Measurements from ENCODE around the gene ATXN8OS. TPM values are rescaled to one million over a fixed set of nuclear protein-coding genes. Genes with fewer than 3 reads are reported as not detected.
"Not testable (repeated sequence)": the region's sequence is repeated elsewhere in the genome, so short reads cannot be mapped to it uniquely, and the experiment has no call there.

The ATXN8OS gene
- total RNA-seq, 1 experiment from 2014 or later: not detected

DNA sequence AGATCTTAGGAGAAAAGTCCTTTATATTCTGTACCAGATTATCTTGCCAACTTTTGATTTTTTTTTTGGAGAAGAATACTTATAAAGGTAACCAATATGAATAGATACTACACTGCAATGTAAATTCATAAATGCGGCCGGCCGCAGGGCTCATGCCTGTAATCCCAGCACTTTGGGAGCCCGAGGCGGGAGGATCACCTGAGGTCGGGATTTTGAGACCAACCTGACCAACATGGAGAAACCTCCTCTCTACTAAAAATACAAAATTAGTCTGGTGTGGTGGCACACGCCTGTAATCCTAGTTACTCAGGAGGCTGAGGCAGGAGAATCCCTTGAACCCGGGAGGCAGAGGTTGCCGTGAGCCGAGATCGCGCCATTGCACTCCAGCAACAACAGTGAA, 35.0 kb downstream of the ATXN8OS start:
- CTCF ChIA-PET; H3K9ac ChIP-seq (ENCODE audit: low read length); RAD21 ChIA-PET (ENCODE audit: low non-redundant PET in 1 of 2, low total read pairs in 2 of 2, uncharacterized antibody in 2 of 2, unreplicated experiment in 2 of 2); H3K4me3 ChIP-seq (replicated peaks in 1 of 2; ENCODE audit: low read depth in 1 of 2, low read length in 2 of 2); DNase-seq (ENCODE audit: low read depth, low spot score); H3K4me2 ChIP-seq (ENCODE audit: low read length); H3K9me3 ChIP-seq (ENCODE audit: control insufficient read depth in 1 of 2, insufficient read depth in 1 of 2, low read depth in 1 of 2, low read length in 2 of 2); H3K36me3 ChIP-seq (ENCODE audit: control insufficient read depth in 1 of 2, insufficient read depth in 2 of 2, low read length in 2 of 2); H3K9me2 ChIP-seq (ENCODE audit: insufficient read depth); H4K20me1 ChIP-seq (ENCODE audit: insufficient read depth); H3K27me3 ChIP-seq (ENCODE audit: insufficient read depth, low read length); POLR2A ChIA-PET; H3K4me1 ChIP-seq (ENCODE audit: control insufficient read depth in 1 of 2, insufficient read depth in 2 of 2, low read length in 2 of 2); H3K79me2 ChIP-seq (ENCODE audit: insufficient read depth, low read length); BruUV-seq (replicated peaks); H3K27ac ChIP-seq (ENCODE audit: low read depth, low read length); ATAC-seq; intact Hi-C loops (cut with micrococcal nuclease); H2AFZ ChIP-seq (ENCODE audit: low read depth, low read length, poor library complexity, severe bottlenecking): not testable (repeated sequence)

DNA sequence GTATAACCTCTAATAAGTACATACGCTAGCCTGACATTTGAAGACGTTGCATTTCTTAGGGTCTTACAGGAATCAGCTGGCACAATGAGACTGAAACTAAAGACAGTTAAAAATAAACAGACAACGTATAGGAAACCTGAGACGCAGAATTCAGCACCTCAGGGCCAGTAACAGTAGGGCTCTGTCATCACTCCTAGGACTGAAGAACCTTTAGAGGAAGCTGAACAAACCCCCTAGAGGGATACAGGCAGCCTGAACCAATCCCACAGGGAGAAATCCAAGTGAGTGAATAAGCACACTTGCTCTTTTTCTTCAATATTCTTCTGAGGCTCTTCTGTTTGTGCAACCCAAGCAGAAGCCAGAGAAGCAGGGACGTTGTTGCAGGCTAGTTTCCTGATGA, 54.5 kb downstream of the ATXN8OS start:
- Histone ChIP-seq H3K4me2 (ENCODE audit: low read length) (no peak overlapping the region), H4K20me1 (ENCODE audit: insufficient read depth) (no peaks in the 10 kb centered on the region), H3K4me1 (ENCODE audit: control insufficient read depth in 1 of 2, insufficient read depth in 2 of 2, low read length in 2 of 2) (no peaks in the 10 kb centered on the region), H3K27me3 (ENCODE audit: insufficient read depth, low read length) (no peaks in the 10 kb centered on the region), H3K36me3 (ENCODE audit: control insufficient read depth in 1 of 2, insufficient read depth in 2 of 2, low read length in 2 of 2) (no peaks in the 10 kb centered on the region), H3K27ac (ENCODE audit: low read depth, low read length) (no peak overlapping the region), H3K9me2 (ENCODE audit: insufficient read depth) (no peaks in the 10 kb centered on the region), H3K9me3 (ENCODE audit: control insufficient read depth in 1 of 2, insufficient read depth in 1 of 2, low read depth in 1 of 2, low read length in 2 of 2) (no peaks in the 10 kb centered on the region; a peak in 1 of 4 replicates), H3K9ac (ENCODE audit: low read length) (no peak overlapping the region), H3K79me2 (ENCODE audit: insufficient read depth, low read length) (no peaks in the 10 kb centered on the region), H2AFZ (ENCODE audit: low read depth, low read length, poor library complexity, severe bottlenecking) (no peak overlapping the region), H3K4me3 (replicated peaks in 1 of 2; ENCODE audit: low read depth in 1 of 2, low read length in 2 of 2) (no peak overlapping the region)
- ATAC-seq: no peak
- ChIA-PET RAD21 (ENCODE audit: low non-redundant PET in 1 of 2, low total read pairs in 2 of 2, uncharacterized antibody in 2 of 2, unreplicated experiment in 2 of 2) (no interaction called here), POLR2A (no interaction called here), CTCF (no interaction called here)
- BruUV-seq (replicated peaks): no TSS peak
- no peak for DNase-seq (ENCODE audit: low read depth, low spot score)
- intact Hi-C loops (cut with micrococcal nuclease): no loop called here
- TF ChIP-seq POLR2AphosphoS5 (IDR thresholded peaks at IDR 0.05; ENCODE audit: low read depth, low read length): no peak
- TF ChIP-seq RAD21 (IDR thresholded peaks at IDR 0.05; ENCODE audit: low read depth): no peak
- no peak for TF ChIP-seq EZH2 (IDR thresholded peaks at IDR 0.05)
- TF ChIP-seq EZH2phosphoT487 (IDR thresholded peaks at IDR 0.05; ENCODE audit: borderline replicate concordance): no peak
- no peak for TF ChIP-seq SIN3A (IDR thresholded peaks at IDR 0.05; ENCODE audit: low read depth)
- no peak for TF ChIP-seq YY1 (IDR thresholded peaks at IDR 0.05; ENCODE audit: extremely low read depth, insufficient replicate concordance, low read depth, low read length)
- TF ChIP-seq CEBPB (IDR thresholded peaks at IDR 0.05; ENCODE audit: low read depth): no peak
- TF ChIP-seq, protein P1, sequence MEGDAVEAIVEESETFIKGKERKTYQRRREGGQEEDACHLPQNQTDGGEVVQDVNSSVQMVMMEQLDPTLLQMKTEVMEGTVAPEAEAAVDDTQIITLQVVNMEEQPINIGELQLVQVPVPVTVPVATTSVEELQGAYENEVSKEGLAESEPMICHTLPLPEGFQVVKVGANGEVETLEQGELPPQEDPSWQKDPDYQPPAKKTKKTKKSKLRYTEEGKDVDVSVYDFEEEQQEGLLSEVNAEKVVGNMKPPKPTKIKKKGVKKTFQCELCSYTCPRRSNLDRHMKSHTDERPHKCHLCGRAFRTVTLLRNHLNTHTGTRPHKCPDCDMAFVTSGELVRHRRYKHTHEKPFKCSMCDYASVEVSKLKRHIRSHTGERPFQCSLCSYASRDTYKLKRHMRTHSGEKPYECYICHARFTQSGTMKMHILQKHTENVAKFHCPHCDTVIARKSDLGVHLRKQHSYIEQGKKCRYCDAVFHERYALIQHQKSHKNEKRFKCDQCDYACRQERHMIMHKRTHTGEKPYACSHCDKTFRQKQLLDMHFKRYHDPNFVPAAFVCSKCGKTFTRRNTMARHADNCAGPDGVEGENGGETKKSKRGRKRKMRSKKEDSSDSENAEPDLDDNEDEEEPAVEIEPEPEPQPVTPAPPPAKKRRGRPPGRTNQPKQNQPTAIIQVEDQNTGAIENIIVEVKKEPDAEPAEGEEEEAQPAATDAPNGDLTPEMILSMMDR (IDR thresholded peaks at IDR 0.05 in 2 of 3, conservative IDR thresholded peaks at IDR 0.05 in 1 of 3; ENCODE audit: borderline replicate concordance in 1 of 3, insufficient read depth in 1 of 3, low read depth in 2 of 3, low read length in 2 of 3): no peak
- TF ChIP-seq, protein P2, sequence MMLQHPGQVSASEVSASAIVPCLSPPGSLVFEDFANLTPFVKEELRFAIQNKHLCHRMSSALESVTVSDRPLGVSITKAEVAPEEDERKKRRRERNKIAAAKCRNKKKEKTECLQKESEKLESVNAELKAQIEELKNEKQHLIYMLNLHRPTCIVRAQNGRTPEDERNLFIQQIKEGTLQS (IDR thresholded peaks at IDR 0.05): no peak
- TF ChIP-seq, protein P3, sequence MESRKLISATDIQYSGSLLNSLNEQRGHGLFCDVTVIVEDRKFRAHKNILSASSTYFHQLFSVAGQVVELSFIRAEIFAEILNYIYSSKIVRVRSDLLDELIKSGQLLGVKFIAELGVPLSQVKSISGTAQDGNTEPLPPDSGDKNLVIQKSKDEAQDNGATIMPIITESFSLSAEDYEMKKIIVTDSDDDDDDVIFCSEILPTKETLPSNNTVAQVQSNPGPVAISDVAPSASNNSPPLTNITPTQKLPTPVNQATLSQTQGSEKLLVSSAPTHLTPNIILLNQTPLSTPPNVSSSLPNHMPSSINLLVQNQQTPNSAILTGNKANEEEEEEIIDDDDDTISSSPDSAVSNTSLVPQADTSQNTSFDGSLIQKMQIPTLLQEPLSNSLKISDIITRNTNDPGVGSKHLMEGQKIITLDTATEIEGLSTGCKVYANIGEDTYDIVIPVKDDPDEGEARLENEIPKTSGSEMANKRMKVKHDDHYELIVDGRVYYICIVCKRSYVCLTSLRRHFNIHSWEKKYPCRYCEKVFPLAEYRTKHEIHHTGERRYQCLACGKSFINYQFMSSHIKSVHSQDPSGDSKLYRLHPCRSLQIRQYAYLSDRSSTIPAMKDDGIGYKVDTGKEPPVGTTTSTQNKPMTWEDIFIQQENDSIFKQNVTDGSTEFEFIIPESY (IDR thresholded peaks at IDR 0.05; ENCODE audit: extremely low read depth, insufficient replicate concordance, low read length): no peak
- no peak for TF ChIP-seq TCF7L2 (IDR thresholded peaks at IDR 0.05; ENCODE audit: borderline replicate concordance, extremely low read depth, insufficient read depth, insufficient read length)
- TF ChIP-seq, protein P4, sequence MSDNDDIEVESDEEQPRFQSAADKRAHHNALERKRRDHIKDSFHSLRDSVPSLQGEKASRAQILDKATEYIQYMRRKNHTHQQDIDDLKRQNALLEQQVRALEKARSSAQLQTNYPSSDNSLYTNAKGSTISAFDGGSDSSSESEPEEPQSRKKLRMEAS (IDR thresholded peaks at IDR 0.05): no peak
- no peak for TF ChIP-seq ZNF274 (IDR thresholded peaks at IDR 0.05; ENCODE audit: low read depth, low read length)
- no peak for TF ChIP-seq POLR2A (IDR thresholded peaks at IDR 0.05; ENCODE audit: borderline replicate concordance, extremely low read depth, insufficient read depth, insufficient read length)
- TF ChIP-seq ELF1 (IDR thresholded peaks at IDR 0.05; ENCODE audit: borderline replicate concordance, low read depth): no peak
- no peak for TF ChIP-seq JUND (IDR thresholded peaks at IDR 0.05)
- TF ChIP-seq ZFX (IDR thresholded peaks at IDR 0.05): no peak
- TF ChIP-seq SP1 (IDR thresholded peaks at IDR 0.05; ENCODE audit: low read depth): no peak

Measured in HCT116 (cell line).